Sigmoid colon (tissue), 7 donors: ENCODE measurements around the gene SFXN5. TPM values are rescaled to one million over a fixed set of nuclear protein-coding genes. Genes with fewer than 3 reads are reported as not detected.

Source experiments
- DNase-seq: peaks from one replicate; pipeline ENCODE4 v3.0.0-alpha.2; 2019
- H3K27ac ChIP-seq, 4 donors: fragments of 200-600 bp; sonication (generic); one replicate each; pipeline ENCODE4 v1.5.1; 2016 to 2019; ENCODE audit warnings: mild to moderate bottlenecking in 1 of 4
- H3K27me3 ChIP-seq, 3 donors: fragments of 200-600 bp; sonication (generic); one replicate each; pipeline ENCODE4 v1.5.1; 2019; ENCODE audit warnings: mild to moderate bottlenecking in 1 of 3
- H3K36me3 ChIP-seq, 4 donors: fragments of 200-600 bp; sonication (generic); one replicate each; pipeline ENCODE4 v1.5.1; 2016 to 2019
- H3K4me1 ChIP-seq, 4 donors: fragments of 200-600 bp; sonication (generic); one replicate each; pipeline ENCODE4 v1.5.1; 2017 to 2019
- H3K4me3 ChIP-seq, 4 donors: fragments of 200-600 bp; sonication (generic); one replicate each; pipeline ENCODE4 v1.5.1; 2017 to 2019; ENCODE audit warnings: mild to moderate bottlenecking in 2 of 4, moderate library complexity in 1 of 4
- H3K9me3 ChIP-seq, 4 donors: fragments of 200-600 bp in 3 of 4; sonication (generic) in 3 of 4; one replicate each; pipeline versions ENCODE4 v1.5.1 to v1.6.1; 2013 to 2019
- EP300 ChIP-seq, 4 donors: sonication (generic); formaldehyde crosslinking; IDR thresholded peaks; one replicate each; pipeline ENCODE4 v1.6.1; 2017; ENCODE audit warnings: antibody characterized with exemption in 4 of 4
- POLR2A ChIP-seq, 2 donors: fragments of 450-650 bp; IDR thresholded peaks; one replicate each; pipeline ENCODE4 v1.6.1; 2016; ENCODE audit warnings: antibody characterized with exemption in 2 of 2, mild to moderate bottlenecking in 2 of 2, moderate library complexity in 2 of 2
- POLR2AphosphoS5 ChIP-seq, 4 donors: sonication (generic); formaldehyde crosslinking; IDR thresholded peaks; one replicate each; pipeline ENCODE4 v1.6.1; 2017; ENCODE audit warnings: antibody characterized with exemption in 4 of 4
- WGBS, 2 donors: extraction: QIAGEN DNeasy Blood & Tissue Kit; methylation state at CpG; one replicate each; pipeline ENCODE4 v1.1.7; 2013; 5-methylcytosine and 5-hydroxymethylcytosine counted together
- intact Hi-C: fragments of 100-400 bp; cut with DNase I; formaldehyde crosslinking; loops from one replicate; pipeline ENCODE4 v1.15.1; 2023
- polyA plus RNA-seq, 3 donors: library from polyadenylated mRNA; stranded (reverse); fragments of 200-250 nt; gene quantifications; one replicate each; pipeline ENCODE4 v1.2.3, GENCODE V29; 2013
- total RNA-seq, 4 donors: library from RNA; depleted of rRNA; stranded (reverse); fragments of >200 nt; gene quantifications; one replicate each; pipeline ENCODE4 v1.1.0, GENCODE V29; 2016
- TF ChIP-seq, protein P1 (sequence below), 4 experiments: fragments of 450-650 bp in 3 of 4; fragments of 200-600 bp in 1 of 4; IDR thresholded peaks; one replicate each; pipeline ENCODE4 v1.5.1; 2016 to 2019; ENCODE audit warnings: antibody characterized with exemption in 4 of 4, mild to moderate bottlenecking in 3 of 4, moderate library complexity in 2 of 4
- donor health status: healthy with polysubstance abuse.
- donor health status: Bipolar disorder and iron deficiency.
- donor health status: healthy.

The SFXN5 gene
- total and polyA plus RNA-seq, 7 donors: 5.4 to 27.1 (median 11.1) TPM

DNA sequence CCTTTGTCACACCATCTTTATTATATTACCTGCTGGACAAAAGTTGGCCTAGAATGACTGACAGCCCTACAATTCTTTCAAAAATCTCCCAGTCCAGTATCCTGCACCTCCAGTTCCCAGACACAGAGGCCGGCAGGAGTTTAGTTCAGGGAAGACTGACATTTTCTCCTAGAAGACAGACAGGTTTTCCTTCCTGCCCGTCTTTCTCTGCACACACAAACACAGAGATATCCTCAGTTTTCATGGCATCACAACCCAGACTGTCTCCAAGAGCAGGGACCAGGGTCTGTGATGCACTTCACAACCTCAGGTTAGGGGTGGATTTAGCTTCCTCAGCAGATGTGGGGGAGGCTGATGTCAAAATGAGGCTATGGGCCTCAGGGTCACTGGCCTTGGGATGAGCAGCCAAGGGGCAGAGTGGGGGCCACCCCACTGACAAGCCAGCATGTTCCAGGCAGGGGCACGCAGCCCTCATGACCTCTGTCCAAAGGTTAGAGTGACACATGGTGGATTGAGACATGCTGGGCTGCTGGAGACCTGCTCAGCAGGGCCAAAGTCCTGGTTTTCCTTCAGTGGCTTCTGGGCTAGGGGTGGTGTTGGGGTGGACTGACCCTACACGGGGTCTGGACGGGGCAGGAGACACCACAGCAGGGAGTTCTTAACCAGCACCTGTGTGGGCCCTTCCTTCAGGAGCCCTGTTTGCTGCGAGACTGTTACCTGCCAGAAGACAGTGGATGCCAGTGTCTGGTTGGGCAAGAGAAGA lies 70.5 kb downstream of the SFXN5 start:
- intact Hi-C loops: no loop called here
- peaks cover 0 to 10% (median 0%) of the 10 kb centered on the region in 4 donors for H3K36me3 ChIP-seq
- H3K27me3 ChIP-seq: no peaks in the 10 kb centered on the region
- H3K9me3 ChIP-seq: no peaks in the 10 kb centered on the region
- TF ChIP-seq POLR2A (IDR thresholded peaks at IDR 0.05) (no peak), EP300 (IDR thresholded peaks at IDR 0.05) (no peak), POLR2AphosphoS5 (IDR thresholded peaks at IDR 0.05) (no peak)
- TF ChIP-seq, protein P1, sequence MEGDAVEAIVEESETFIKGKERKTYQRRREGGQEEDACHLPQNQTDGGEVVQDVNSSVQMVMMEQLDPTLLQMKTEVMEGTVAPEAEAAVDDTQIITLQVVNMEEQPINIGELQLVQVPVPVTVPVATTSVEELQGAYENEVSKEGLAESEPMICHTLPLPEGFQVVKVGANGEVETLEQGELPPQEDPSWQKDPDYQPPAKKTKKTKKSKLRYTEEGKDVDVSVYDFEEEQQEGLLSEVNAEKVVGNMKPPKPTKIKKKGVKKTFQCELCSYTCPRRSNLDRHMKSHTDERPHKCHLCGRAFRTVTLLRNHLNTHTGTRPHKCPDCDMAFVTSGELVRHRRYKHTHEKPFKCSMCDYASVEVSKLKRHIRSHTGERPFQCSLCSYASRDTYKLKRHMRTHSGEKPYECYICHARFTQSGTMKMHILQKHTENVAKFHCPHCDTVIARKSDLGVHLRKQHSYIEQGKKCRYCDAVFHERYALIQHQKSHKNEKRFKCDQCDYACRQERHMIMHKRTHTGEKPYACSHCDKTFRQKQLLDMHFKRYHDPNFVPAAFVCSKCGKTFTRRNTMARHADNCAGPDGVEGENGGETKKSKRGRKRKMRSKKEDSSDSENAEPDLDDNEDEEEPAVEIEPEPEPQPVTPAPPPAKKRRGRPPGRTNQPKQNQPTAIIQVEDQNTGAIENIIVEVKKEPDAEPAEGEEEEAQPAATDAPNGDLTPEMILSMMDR (IDR thresholded peaks at IDR 0.05): no peak
- DNase-seq: no peak
- no peak overlapping the region for H3K27ac ChIP-seq
- H3K4me3 ChIP-seq: no peak overlapping the region
- H3K4me1 ChIP-seq: peaks cover 0 to 9% (median 7%) of the 10 kb centered on the region in 4 donors
- WGBS, 2 donors: 92% methylated on average over 6 of the region's 6 CpGs

DNA sequence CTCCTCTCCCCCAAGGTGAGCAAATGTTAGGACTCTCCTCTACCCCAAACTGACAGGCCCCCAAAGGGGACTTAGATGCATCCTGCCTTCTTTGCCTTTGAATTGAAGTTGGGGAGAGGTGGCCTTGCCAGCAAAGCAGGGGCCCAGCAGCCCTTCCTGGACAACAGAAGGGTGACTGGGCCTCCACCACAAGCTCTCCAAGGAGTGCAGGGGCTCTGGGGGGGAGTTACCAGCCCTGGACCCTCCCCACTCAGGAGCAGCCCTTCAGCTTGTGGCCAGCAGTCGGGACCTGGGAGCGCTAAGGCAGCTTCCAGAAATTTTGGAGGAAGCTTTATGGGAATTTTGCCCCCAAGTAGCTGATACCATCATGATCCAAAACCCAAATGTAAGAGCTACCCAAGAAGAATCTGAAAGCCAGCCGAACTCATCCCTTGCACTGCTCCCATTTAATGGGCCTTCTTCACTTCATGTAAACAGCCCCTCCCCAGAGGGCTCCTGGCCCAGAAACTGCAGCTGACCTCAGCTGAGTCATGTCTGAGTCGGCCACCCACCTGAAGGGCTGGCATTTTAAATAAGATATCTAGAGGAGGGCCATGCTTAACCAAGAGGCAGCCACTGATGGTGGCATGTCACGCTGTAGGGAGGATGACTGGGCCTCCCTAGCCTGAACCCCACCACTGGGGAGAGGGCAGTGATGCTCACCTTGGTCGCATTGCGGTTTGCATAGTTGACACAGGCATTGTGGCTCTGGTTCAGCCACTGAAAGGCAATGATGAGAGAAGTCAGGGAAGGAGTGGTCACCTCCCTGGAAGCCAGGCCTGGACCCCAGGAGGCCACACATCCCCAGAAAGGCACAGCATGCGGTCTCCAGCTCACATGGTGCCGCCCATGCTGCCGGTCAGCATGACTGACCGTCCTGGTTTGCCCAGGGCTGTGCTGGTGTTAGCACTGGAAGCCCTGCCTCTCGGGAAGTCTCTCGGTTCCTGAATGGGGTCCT lies 71.5 kb downstream of the SFXN5 start:
- Histone ChIP-seq H3K9me3 (no peaks in the 10 kb centered on the region), H3K27ac (no peak overlapping the region), H3K4me3 (no peak overlapping the region), H3K4me1 (peaks cover 0 to 9% (median 7%) of the 10 kb centered on the region in 4 donors), H3K36me3 (peaks cover 0 to 10% (median 0%) of the 10 kb centered on the region in 4 donors), H3K27me3 (no peaks in the 10 kb centered on the region)
- intact Hi-C loops: loop anchor here (10.0 kb wide), 1 partner anchor 85 kb away; no protein-coding TSS in a partner anchor
- TF ChIP-seq POLR2AphosphoS5 (IDR thresholded peaks at IDR 0.05): no peak
- TF ChIP-seq, protein P1 (IDR thresholded peaks at IDR 0.05): no peak
- DNase-seq: no peak
- 91 to 93% methylated on average over 13 of the region's 13 CpGs for WGBS, 2 donors

DNA sequence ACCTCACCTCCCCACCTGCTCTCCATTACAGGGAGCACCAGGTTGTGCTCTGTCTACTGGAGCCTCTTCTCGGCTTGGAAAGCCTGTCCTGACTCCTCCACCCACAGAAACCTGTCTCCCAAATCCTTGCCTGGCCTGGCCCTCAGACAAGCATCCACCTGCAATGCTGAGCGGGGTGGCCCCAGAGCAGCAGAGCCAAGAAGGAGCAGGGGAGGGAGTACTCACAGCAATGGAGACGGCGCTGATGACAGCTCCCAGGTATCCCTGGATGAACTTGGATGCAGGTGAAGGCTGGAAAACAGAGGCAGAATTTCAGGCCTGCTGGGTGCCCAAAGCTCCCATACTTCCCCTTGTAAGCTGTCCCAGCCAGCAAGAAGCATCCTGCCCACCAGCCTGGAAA lies 72.8 kb downstream of the SFXN5 start:
- peaks cover 0 to 9% (median 7%) of the 10 kb centered on the region in 4 donors for H3K4me1 ChIP-seq
- intact Hi-C loops: loop anchor here (10.0 kb wide), 1 partner anchor 86 kb away; no protein-coding TSS in a partner anchor
- TF ChIP-seq POLR2AphosphoS5 (IDR thresholded peaks at IDR 0.05) (no peak), POLR2A (IDR thresholded peaks at IDR 0.05) (no peak), EP300 (IDR thresholded peaks at IDR 0.05) (no peak)
- TF ChIP-seq, protein P1 (IDR thresholded peaks at IDR 0.05): no peak
- H3K36me3 ChIP-seq: peaks cover 0 to 10% (median 0%) of the 10 kb centered on the region in 4 donors
- H3K27me3 ChIP-seq: no peaks in the 10 kb centered on the region
- 81 to 85% methylated on average over 4 of the region's 4 CpGs for WGBS, 2 donors
- H3K9me3 ChIP-seq: no peaks in the 10 kb centered on the region
- no peak for DNase-seq
- no peak overlapping the region for H3K27ac ChIP-seq
- H3K4me3 ChIP-seq: no peak overlapping the region

DNA sequence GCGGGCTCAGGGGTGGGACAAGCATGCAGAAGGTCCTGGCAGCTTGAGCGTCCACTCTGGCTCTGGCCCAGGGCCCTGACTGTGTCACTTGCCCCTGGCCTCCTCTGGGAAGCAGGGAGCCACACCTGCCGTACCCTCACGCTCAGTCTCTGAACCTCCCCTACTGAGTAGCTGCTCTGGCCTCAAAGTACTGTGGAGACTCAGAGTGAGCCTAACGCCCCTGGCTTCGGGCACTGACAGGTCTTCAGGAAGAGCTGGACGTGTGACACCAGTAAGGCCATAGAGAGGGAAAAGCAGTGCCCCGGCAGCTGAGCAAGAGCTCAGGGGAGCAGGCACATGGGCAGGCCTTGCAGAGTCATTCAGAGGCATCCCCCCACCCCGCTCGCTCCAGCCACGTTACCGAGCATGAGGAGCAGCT lies 73.3 kb downstream of the SFXN5 start:
- no peak overlapping the region for H3K27ac ChIP-seq
- no peak for TF ChIP-seq POLR2A (IDR thresholded peaks at IDR 0.05)
- TF ChIP-seq EP300 (IDR thresholded peaks at IDR 0.05): no peak
- TF ChIP-seq, protein P1 (IDR thresholded peaks at IDR 0.05): no peak
- no peak for TF ChIP-seq POLR2AphosphoS5 (IDR thresholded peaks at IDR 0.05)
- H3K4me1 ChIP-seq: peaks cover 0 to 9% (median 7%) of the 10 kb centered on the region in 4 donors
- H3K9me3 ChIP-seq: no peaks in the 10 kb centered on the region
- no peak overlapping the region for H3K4me3 ChIP-seq
- 92 to 96% methylated on average over 12 of the region's 12 CpGs for WGBS, 2 donors
- DNase-seq: peak; percentile 40
- no peaks in the 10 kb centered on the region for H3K27me3 ChIP-seq
- peaks cover 0 to 10% (median 0%) of the 10 kb centered on the region in 4 donors for H3K36me3 ChIP-seq
- intact Hi-C loops: loop anchor here (10.0 kb wide), 1 partner anchor 87 kb away; no protein-coding TSS in a partner anchor
